Prostate gland (tissue), 2 donors: Measurements from ENCODE around the gene SLC25A42. TPM values are rescaled to one million over a fixed set of nuclear protein-coding genes. Genes with fewer than 3 reads are reported as not detected.

Source experiments
- DNase-seq: peaks from one replicate; pipeline ENCODE4 v3.0.0-alpha.2; 2019; ENCODE audit warnings: low spot score
- H3K27ac ChIP-seq, 2 donors: fragments of 200-600 bp; sonication (generic); 2 replicates each; pipeline ENCODE4 v1.5.1; 2017 to 2019
- H3K27me3 ChIP-seq: fragments of 200-600 bp; sonication (generic); replicated peaks from 2 replicates; pipeline ENCODE4 v1.5.1; 2019; ENCODE audit not compliant: insufficient read depth
- H3K36me3 ChIP-seq, 2 donors: fragments of 200-600 bp; sonication (generic); 1 replicate in 1 of 2; 2 replicates in 1 of 2; pipeline versions ENCODE4 v1.5.1 to v1.8.1; 2017 to 2019
- H3K4me1 ChIP-seq: fragments of 200-600 bp; sonication (generic); replicated peaks from 2 replicates; pipeline ENCODE4 v1.5.1; 2019
- H3K4me3 ChIP-seq, 2 donors: fragments of 200-600 bp; sonication (generic); 2 replicates each; pipeline ENCODE4 v1.5.1; 2017 to 2019
- H3K9me3 ChIP-seq: fragments of 200-600 bp; sonication (generic); 2 replicates; pipeline ENCODE4 v1.5.1; 2017
- POLR2A ChIP-seq: fragments of 450-650 bp; IDR thresholded peaks from one replicate; pipeline ENCODE4 v1.6.1; 2016; ENCODE audit warnings: antibody characterized with exemption, mild to moderate bottlenecking
- POLR2AphosphoS5 ChIP-seq: sonication (generic); formaldehyde crosslinking; IDR thresholded peaks from one replicate; pipeline ENCODE4 v1.6.1; 2017; ENCODE audit warnings: antibody characterized with exemption
- WGBS: methylation state at CpG from one replicate; pipeline ENCODE4 v1.1.5; 2018; 5-methylcytosine and 5-hydroxymethylcytosine counted together
- intact Hi-C: fragments of 100-400 bp; cut with DNase I; formaldehyde crosslinking; loops from one replicate; pipeline ENCODE4 v1.14.2; 2022
- total RNA-seq, 2 donors: library from RNA; depleted of rRNA; stranded (reverse); fragments of >200 nt; gene quantifications; one replicate each; pipeline ENCODE4 v1.1.0, GENCODE V29; 2016
- TF ChIP-seq, protein P1 (sequence below), 4 experiments: fragments of 200-600 bp in 2 of 4; fragments of 450-650 bp in 2 of 4; sonication (generic) in 2 of 4; IDR thresholded peaks; 1 replicate in 3 of 4; 2 replicates in 1 of 4; pipeline ENCODE4 v1.5.1; 2016 to 2019; ENCODE audit warnings: antibody characterized with exemption in 4 of 4, mild to moderate bottlenecking in 2 of 4, moderate library complexity in 2 of 4

SLC25A42 gene
- total RNA-seq, 2 donors from 2014 or later, result 11.5 to 18.6 TPM

DNA sequence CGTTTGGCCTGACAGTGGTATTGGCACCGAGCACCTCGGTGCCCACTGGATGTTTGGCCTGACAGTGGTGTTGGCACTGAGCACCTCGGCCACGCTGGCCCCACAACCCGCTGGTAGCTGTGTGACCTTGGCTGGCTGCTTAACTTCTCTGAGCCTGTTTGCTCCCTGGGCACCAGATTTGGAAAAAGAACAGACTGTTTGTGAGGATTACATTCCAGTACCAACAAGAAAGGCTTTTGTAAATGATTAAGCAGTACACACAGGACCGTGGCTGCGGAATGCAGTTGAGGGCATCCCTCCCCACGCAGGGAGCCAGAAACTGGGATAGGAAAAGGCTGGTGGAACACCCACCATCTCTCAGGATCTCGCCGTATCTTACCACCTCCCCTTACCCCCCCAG, 31.9 kb downstream of the SLC25A42 start:
- DNase-seq, result no peak
- no peaks in the 10 kb centered on the region for H3K27me3 ChIP-seq
- H3K4me1 ChIP-seq, result no peaks in the 10 kb centered on the region
- TF ChIP-seq, protein P1, sequence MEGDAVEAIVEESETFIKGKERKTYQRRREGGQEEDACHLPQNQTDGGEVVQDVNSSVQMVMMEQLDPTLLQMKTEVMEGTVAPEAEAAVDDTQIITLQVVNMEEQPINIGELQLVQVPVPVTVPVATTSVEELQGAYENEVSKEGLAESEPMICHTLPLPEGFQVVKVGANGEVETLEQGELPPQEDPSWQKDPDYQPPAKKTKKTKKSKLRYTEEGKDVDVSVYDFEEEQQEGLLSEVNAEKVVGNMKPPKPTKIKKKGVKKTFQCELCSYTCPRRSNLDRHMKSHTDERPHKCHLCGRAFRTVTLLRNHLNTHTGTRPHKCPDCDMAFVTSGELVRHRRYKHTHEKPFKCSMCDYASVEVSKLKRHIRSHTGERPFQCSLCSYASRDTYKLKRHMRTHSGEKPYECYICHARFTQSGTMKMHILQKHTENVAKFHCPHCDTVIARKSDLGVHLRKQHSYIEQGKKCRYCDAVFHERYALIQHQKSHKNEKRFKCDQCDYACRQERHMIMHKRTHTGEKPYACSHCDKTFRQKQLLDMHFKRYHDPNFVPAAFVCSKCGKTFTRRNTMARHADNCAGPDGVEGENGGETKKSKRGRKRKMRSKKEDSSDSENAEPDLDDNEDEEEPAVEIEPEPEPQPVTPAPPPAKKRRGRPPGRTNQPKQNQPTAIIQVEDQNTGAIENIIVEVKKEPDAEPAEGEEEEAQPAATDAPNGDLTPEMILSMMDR (IDR thresholded peaks at IDR 0.05), result no peak
- TF ChIP-seq POLR2AphosphoS5, result no peak
- TF ChIP-seq POLR2A, result no peak
- no peak overlapping the region for H3K27ac ChIP-seq
- H3K9me3 ChIP-seq, result no peaks in the 10 kb centered on the region
- H3K36me3 ChIP-seq, result no peaks in the 10 kb centered on the region
- intact Hi-C loops, result no loop called here
- WGBS, result 84% methylated on average over 11 of the region's 11 CpGs
- H3K4me3 ChIP-seq, result no peak overlapping the region

GRCh38 chr19:19096641-19097627, 33.1 kb downstream of the SLC25A42 start:
- TF ChIP-seq POLR2A, result no peak
- TF ChIP-seq POLR2AphosphoS5, result no peak
- TF ChIP-seq, protein P1 (IDR thresholded peaks at IDR 0.05), result no peak
- Histone ChIP-seq H3K27ac (no peak overlapping the region), H3K36me3 (no peaks in the 10 kb centered on the region), H3K9me3 (no peaks in the 10 kb centered on the region), H3K27me3 (no peaks in the 10 kb centered on the region), H3K4me1 (no peaks in the 10 kb centered on the region), H3K4me3 (no peak overlapping the region)
- intact Hi-C loops, result no loop called here
- no peak for DNase-seq
- WGBS, result 92% methylated on average over 24 of the region's 24 CpGs

- Histone ChIP-seq H3K27ac (no peak overlapping the region), H3K27me3 (no peaks in the 10 kb centered on the region), H3K4me1 (no peaks in the 10 kb centered on the region), H3K9me3 (no peaks in the 10 kb centered on the region), H3K4me3 (no peak overlapping the region), H3K36me3 (no peaks in the 10 kb centered on the region)
- intact Hi-C loops, result no loop called here
- WGBS, result 85% methylated on average over 9 of the region's 9 CpGs
- DNase-seq, result no peak
- no peak for TF ChIP-seq POLR2AphosphoS5
- TF ChIP-seq, protein P1 (IDR thresholded peaks at IDR 0.05), result no peak
- TF ChIP-seq POLR2A, result no peak
Observed at GRCh38 chr19:19098084-19098702, 34.4 kb downstream of the SLC25A42 start.

DNA sequence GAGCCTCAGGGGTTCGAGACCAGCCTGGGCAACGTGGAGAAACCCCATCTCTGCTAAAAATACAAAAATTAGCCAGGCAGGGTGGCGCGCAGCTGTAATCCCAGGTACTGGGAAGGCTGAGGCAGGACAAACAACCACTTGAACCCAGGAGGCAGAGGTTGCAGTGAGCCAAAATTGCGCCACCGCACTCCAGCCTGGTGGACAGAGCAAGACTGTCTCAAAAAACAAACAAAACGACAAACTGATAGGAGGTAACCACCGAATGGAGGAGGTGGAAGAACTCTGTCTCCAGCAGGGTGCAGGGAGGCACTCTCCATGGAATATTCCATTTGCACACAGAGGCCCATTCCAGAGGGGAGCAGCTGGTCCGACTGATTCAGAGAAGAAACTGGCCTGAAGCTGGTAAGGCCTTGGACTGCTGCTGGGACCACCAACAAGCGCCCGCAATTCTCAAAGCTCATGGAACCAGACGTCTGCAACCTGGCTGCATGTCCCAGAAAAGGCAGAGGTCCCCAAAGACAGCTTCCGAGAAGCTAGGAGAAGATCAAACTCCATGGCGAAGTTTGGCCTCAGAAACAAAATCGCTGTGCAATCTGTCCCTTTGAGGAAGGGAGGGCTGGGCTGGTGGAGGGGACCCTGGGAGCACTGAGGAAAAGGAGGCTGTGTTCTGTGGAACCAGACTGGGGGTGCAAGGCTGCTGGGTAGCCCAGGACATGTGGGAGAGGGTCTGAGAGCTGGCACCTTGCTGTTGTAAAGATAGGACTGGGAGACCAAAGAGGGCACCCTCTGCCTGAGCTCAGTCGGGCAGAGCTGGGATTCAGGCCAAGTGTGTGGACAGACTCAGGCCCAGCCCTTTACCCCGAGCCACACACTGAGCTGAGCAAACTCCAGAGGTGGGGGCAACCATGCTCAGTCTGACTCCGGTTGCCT, 35.2 kb downstream of the SLC25A42 start:
- Histone ChIP-seq H3K4me3 (no peak overlapping the region), H3K36me3 (no peaks in the 10 kb centered on the region), H3K27me3 (no peaks in the 10 kb centered on the region), H3K27ac (no peak overlapping the region), H3K4me1 (no peaks in the 10 kb centered on the region), H3K9me3 (no peaks in the 10 kb centered on the region)
- intact Hi-C loops, result no loop called here
- TF ChIP-seq POLR2A, result no peak
- TF ChIP-seq POLR2AphosphoS5, result no peak
- TF ChIP-seq, protein P1 (IDR thresholded peaks at IDR 0.05), result no peak
- DNase-seq, result no peak
- WGBS, result 84% methylated on average over 18 of the region's 18 CpGs
